H1 (cell line): ENCODE data around the gene GALNT9. TPM values are rescaled to one million over a fixed set of nuclear protein-coding genes. Genes with fewer than 3 reads are reported as not detected.

Experiments
- BCL11A ChIP-seq, 2 experiments: IDR thresholded peaks; one replicate each; pipeline ENCODE4 v1.6.1; 2011; ENCODE audit warnings: low read depth in 2 of 2, low read length in 2 of 2, mild to moderate bottlenecking in 2 of 2
- E2F6 ChIP-seq: IDR thresholded peaks from 2 replicates; pipeline ENCODE4 v1.6.1; 2012; ENCODE audit warnings: inconsistent platforms
- EZH2 ChIP-seq: fragments of 200-600 bp; sonication (generic); IDR thresholded peaks from 2 replicates; pipeline ENCODE4 v1.7.1; 2012; ENCODE audit warnings: low read depth, mild to moderate bottlenecking, moderate library complexity, low read length, inconsistent platforms; ENCODE audit not compliant: severe bottlenecking
- FOSL1 ChIP-seq: IDR thresholded peaks from 2 replicates; pipeline ENCODE4 v1.6.1; 2011; ENCODE audit warnings: mild to moderate bottlenecking, low read depth, low read length, moderate library complexity; ENCODE audit not compliant: insufficient read depth
- JUND ChIP-seq: IDR thresholded peaks from 2 replicates; pipeline ENCODE4 v1.6.1; 2011; ENCODE audit warnings: mild to moderate bottlenecking, improper control_type of control experiment, low read length
- MAFK ChIP-seq: IDR thresholded peaks from 2 replicates; pipeline ENCODE4 v1.6.1; 2012; ENCODE audit warnings: low read depth, mild to moderate bottlenecking, improper control_type of control experiment, low read length
- SP4 ChIP-seq: IDR thresholded peaks from 2 replicates; pipeline ENCODE4 v1.6.1; 2012; ENCODE audit warnings: low read length, inconsistent platforms
- SUZ12 ChIP-seq: fragments of 200-600 bp; sonication (generic); IDR thresholded peaks from 2 replicates; pipeline ENCODE4 v1.6.1; 2012; ENCODE audit warnings: mild to moderate bottlenecking, inconsistent platforms, low read length, moderate library complexity, mixed read lengths
- TBP ChIP-seq: IDR thresholded peaks from 2 replicates; pipeline ENCODE4 v1.6.1; 2011; ENCODE audit warnings: low read depth, low read length, improper control_type of control experiment
- polyA plus RNA-seq, 7 experiments: library from polyadenylated mRNA; depleted of rRNA in 3 of 7; stranded (reverse) in 5 of 7; unstranded in 2 of 7; fragments of >200 nt in 5 of 7; fragments of 200-250 nt in 2 of 7; gene quantifications; 1 replicate in 5 of 7; 2 replicates in 1 of 7; 4 replicates in 1 of 7; pipeline versions ENCODE4 v1.2.1 to v1.2.3, GENCODE V29; 2011 to 2013; ENCODE audit warnings: missing spikeins in 2 of 7, mixed read lengths in 2 of 7
- total RNA-seq: library from RNA; stranded (reverse); fragmentation: NEBNext Ultra II Directional; extraction: Animal tissue kit (Norgen Biotek cat#: 25700); gene quantifications from 2 replicates; pipeline ENCODE4 v1.2.1, GENCODE V29; 2021
- TF ChIP-seq, protein P1 (sequence below): fragments of 300-600 bp; sonication (generic); IDR thresholded peaks from 2 replicates; pipeline ENCODE4 v1.7.1; 2012; ENCODE audit warnings: low read length, moderate library complexity, mild to moderate bottlenecking, inconsistent platforms; ENCODE audit not compliant: insufficient replicate concordance

Gene GALNT9
- total and polyA plus RNA-seq, 2 of the 8 experiments (the other 6 are each of a cell fraction or from before 2014, with no cell fraction given) = 2.0 to 3.6 TPM

GRCh38 chr12:132170094-132170636 lies 159.2 kb downstream of the GALNT9 start (continued):
- TF ChIP-seq, protein P1, sequence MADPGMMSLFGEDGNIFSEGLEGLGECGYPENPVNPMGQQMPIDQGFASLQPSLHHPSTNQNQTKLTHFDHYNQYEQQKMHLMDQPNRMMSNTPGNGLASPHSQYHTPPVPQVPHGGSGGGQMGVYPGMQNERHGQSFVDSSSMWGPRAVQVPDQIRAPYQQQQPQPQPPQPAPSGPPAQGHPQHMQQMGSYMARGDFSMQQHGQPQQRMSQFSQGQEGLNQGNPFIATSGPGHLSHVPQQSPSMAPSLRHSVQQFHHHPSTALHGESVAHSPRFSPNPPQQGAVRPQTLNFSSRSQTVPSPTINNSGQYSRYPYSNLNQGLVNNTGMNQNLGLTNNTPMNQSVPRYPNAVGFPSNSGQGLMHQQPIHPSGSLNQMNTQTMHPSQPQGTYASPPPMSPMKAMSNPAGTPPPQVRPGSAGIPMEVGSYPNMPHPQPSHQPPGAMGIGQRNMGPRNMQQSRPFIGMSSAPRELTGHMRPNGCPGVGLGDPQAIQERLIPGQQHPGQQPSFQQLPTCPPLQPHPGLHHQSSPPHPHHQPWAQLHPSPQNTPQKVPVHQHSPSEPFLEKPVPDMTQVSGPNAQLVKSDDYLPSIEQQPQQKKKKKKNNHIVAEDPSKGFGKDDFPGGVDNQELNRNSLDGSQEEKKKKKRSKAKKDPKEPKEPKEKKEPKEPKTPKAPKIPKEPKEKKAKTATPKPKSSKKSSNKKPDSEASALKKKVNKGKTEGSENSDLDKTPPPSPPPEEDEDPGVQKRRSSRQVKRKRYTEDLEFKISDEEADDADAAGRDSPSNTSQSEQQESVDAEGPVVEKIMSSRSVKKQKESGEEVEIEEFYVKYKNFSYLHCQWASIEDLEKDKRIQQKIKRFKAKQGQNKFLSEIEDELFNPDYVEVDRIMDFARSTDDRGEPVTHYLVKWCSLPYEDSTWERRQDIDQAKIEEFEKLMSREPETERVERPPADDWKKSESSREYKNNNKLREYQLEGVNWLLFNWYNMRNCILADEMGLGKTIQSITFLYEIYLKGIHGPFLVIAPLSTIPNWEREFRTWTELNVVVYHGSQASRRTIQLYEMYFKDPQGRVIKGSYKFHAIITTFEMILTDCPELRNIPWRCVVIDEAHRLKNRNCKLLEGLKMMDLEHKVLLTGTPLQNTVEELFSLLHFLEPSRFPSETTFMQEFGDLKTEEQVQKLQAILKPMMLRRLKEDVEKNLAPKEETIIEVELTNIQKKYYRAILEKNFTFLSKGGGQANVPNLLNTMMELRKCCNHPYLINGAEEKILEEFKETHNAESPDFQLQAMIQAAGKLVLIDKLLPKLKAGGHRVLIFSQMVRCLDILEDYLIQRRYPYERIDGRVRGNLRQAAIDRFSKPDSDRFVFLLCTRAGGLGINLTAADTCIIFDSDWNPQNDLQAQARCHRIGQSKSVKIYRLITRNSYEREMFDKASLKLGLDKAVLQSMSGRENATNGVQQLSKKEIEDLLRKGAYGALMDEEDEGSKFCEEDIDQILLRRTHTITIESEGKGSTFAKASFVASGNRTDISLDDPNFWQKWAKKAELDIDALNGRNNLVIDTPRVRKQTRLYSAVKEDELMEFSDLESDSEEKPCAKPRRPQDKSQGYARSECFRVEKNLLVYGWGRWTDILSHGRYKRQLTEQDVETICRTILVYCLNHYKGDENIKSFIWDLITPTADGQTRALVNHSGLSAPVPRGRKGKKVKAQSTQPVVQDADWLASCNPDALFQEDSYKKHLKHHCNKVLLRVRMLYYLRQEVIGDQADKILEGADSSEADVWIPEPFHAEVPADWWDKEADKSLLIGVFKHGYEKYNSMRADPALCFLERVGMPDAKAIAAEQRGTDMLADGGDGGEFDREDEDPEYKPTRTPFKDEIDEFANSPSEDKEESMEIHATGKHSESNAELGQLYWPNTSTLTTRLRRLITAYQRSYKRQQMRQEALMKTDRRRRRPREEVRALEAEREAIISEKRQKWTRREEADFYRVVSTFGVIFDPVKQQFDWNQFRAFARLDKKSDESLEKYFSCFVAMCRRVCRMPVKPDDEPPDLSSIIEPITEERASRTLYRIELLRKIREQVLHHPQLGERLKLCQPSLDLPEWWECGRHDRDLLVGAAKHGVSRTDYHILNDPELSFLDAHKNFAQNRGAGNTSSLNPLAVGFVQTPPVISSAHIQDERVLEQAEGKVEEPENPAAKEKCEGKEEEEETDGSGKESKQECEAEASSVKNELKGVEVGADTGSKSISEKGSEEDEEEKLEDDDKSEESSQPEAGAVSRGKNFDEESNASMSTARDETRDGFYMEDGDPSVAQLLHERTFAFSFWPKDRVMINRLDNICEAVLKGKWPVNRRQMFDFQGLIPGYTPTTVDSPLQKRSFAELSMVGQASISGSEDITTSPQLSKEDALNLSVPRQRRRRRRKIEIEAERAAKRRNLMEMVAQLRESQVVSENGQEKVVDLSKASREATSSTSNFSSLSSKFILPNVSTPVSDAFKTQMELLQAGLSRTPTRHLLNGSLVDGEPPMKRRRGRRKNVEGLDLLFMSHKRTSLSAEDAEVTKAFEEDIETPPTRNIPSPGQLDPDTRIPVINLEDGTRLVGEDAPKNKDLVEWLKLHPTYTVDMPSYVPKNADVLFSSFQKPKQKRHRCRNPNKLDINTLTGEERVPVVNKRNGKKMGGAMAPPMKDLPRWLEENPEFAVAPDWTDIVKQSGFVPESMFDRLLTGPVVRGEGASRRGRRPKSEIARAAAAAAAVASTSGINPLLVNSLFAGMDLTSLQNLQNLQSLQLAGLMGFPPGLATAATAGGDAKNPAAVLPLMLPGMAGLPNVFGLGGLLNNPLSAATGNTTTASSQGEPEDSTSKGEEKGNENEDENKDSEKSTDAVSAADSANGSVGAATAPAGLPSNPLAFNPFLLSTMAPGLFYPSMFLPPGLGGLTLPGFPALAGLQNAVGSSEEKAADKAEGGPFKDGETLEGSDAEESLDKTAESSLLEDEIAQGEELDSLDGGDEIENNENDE = no peak
- TF ChIP-seq MAFK (no peak), BCL11A (IDR thresholded peaks at IDR 0.05; ENCODE audit: low read depth in 2 of 2, low read length in 2 of 2) (no peak), SUZ12 (no peak), EZH2 (no peak), SP4 (no peak), E2F6 (no peak), JUND (no peak), FOSL1 (no peak), TBP (no peak)
